K562 (cell line): ENCODE measurements around the gene RNASET2. TPM values are rescaled to one million over a fixed set of nuclear protein-coding genes. Genes with fewer than 3 reads are reported as not detected.

ENCODE experiments used
- ARID3A ChIP-seq: IDR thresholded peaks from 2 replicates; pipeline ENCODE4 v1.6.1; 2012; ENCODE audit warnings: low read depth, low read length, improper control_type of control experiment, borderline replicate concordance
- BRF1 ChIP-seq: IDR thresholded peaks from 3 replicates; pipeline ENCODE4 v1.6.1; 2011; ENCODE audit warnings: borderline replicate concordance, mild to moderate bottlenecking; ENCODE audit not compliant: insufficient read length; ENCODE audit errors: extremely low read depth
- CBX8 ChIP-seq: fragments of 200-600 bp; sonication (generic); IDR thresholded peaks from 2 replicates; pipeline ENCODE4 v1.6.1; 2012; ENCODE audit warnings: borderline replicate concordance, mixed run types, low read depth, mild to moderate bottlenecking, moderate library complexity, mixed read lengths, low read length, control low read depth, inconsistent platforms; ENCODE audit not compliant: poor library complexity, severe bottlenecking; ENCODE audit errors: extremely low read depth
- DDX20 ChIP-seq: fragments of 450-650 bp; IDR thresholded peaks from 2 replicates; pipeline ENCODE4 v1.6.1; 2016; ENCODE audit warnings: missing genetic modification characterization, low read depth, mild to moderate bottlenecking, missing compliant biosample characterization, moderate library complexity
- MAZ ChIP-seq, 2 experiments: fragments of 450-650 bp in 1 of 2; sonication (generic) in 1 of 2; formaldehyde crosslinking; IDR thresholded peaks in 1 of 2; conservative IDR thresholded peaks in 1 of 2; 2 replicates each; pipeline versions ENCODE4 v1.4.0 to v1.5.0; 2020; ENCODE audit warnings: mild to moderate bottlenecking in 1 of 2, missing genetic modification reagents in 1 of 2
- MEF2D ChIP-seq: conservative IDR thresholded peaks from 2 replicates; pipeline ENCODE4 v1.6.1; 2016; ENCODE audit warnings: low read depth, missing genetic modification characterization, missing compliant biosample characterization
- PHF8 ChIP-seq: fragments of 200-600 bp; sonication (generic); IDR thresholded peaks from 2 replicates; pipeline ENCODE4 v1.6.1; 2012; ENCODE audit warnings: mixed run types, mild to moderate bottlenecking, inconsistent platforms, low read length, moderate library complexity, borderline replicate concordance
- SIN3A ChIP-seq, 2 experiments: fragments of 150-350 bp in 1 of 2; IDR thresholded peaks; 2 replicates each; pipeline ENCODE4 v1.6.1; 2011 to 2016; ENCODE audit warnings: borderline replicate concordance in 2 of 2, low read depth in 2 of 2, low read length in 2 of 2, mild to moderate bottlenecking in 2 of 2, moderate library complexity in 2 of 2; ENCODE audit not compliant: control insufficient read depth in 1 of 2
- SMAD3 ChIP-seq: fragments of 450-650 bp; formaldehyde crosslinking; conservative IDR thresholded peaks from 2 replicates; pipeline ENCODE4 v1.4.0; 2020; ENCODE audit warnings: mild to moderate bottlenecking
- SMARCE1 ChIP-seq: fragments of 450-650 bp; IDR thresholded peaks from 2 replicates; pipeline ENCODE4 v1.7.1; 2016; ENCODE audit warnings: mild to moderate bottlenecking
- STAT6 ChIP-seq: sonication (generic); formaldehyde crosslinking; IDR thresholded peaks from 2 replicates; pipeline ENCODE4 v1.8.1; 2023; ENCODE audit warnings: mild to moderate bottlenecking, missing genetic modification reagents
- TEAD2 ChIP-seq: fragments of 450-650 bp; IDR thresholded peaks from 2 replicates; pipeline ENCODE4 v1.6.1; 2016; ENCODE audit warnings: missing genetic modification characterization, control low read depth, missing compliant biosample characterization
- TRIM25 ChIP-seq: fragments of 450-650 bp; IDR thresholded peaks from 2 replicates; pipeline ENCODE4 v1.7.0; 2016; ENCODE audit warnings: borderline replicate concordance
- ZNF75A ChIP-seq: fragments of 450-650 bp; formaldehyde crosslinking; IDR thresholded peaks from 2 replicates; pipeline ENCODE4 v1.4.0; 2020; ENCODE audit warnings: mild to moderate bottlenecking
- polyA plus RNA-seq, 8 experiments: library from polyadenylated mRNA; depleted of rRNA in 4 of 8; stranded (reverse) in 5 of 8; unstranded in 3 of 8; fragments of >200 nt; fragmentation: Nextera tagmentation in 2 of 8; fragmentation: Illumina TruSeq in 1 of 8; extraction: Ambion mirVana in 2 of 8; extraction: Trizol in 1 of 8; gene quantifications; 2 replicates each; pipeline versions ENCODE4 v1.2.1 to v1.2.3, GENCODE V29; 2011 to 2014; ENCODE audit warnings: inconsistent platforms in 1 of 8, missing spikeins in 1 of 8
- total RNA-seq, 7 experiments: library from RNA; depleted of rRNA in 6 of 7; stranded (reverse); fragments of >200 nt in 6 of 7; fragmentation: Illumina TruSeq in 2 of 7; extraction: Trizol in 2 of 7; gene quantifications; 2 replicates each; pipeline versions ENCODE4 v1.2.1 to v1.2.3, GENCODE V29; 2011 to 2021; ENCODE audit warnings: low replicate concordance in 1 of 7
- TF ChIP-seq, protein P1 (sequence below): fragments of 450-650 bp; conservative IDR thresholded peaks from 2 replicates; pipeline ENCODE4 v1.6.1; 2016; ENCODE audit warnings: missing genetic modification characterization, low read depth, mild to moderate bottlenecking, control low read depth, missing compliant biosample characterization
- TF ChIP-seq, protein P2 (sequence below): fragments of 450-650 bp; formaldehyde crosslinking; IDR thresholded peaks from 2 replicates; pipeline ENCODE4 v1.4.0; 2020; ENCODE audit warnings: mild to moderate bottlenecking, moderate library complexity

Gene RNASET2
- total and polyA plus RNA-seq, 9 of the 15 experiments (the other 6 are each of a cell fraction or from before 2014, with no cell fraction given), result 7.4 to 141 (median 91.3) TPM

DNA sequence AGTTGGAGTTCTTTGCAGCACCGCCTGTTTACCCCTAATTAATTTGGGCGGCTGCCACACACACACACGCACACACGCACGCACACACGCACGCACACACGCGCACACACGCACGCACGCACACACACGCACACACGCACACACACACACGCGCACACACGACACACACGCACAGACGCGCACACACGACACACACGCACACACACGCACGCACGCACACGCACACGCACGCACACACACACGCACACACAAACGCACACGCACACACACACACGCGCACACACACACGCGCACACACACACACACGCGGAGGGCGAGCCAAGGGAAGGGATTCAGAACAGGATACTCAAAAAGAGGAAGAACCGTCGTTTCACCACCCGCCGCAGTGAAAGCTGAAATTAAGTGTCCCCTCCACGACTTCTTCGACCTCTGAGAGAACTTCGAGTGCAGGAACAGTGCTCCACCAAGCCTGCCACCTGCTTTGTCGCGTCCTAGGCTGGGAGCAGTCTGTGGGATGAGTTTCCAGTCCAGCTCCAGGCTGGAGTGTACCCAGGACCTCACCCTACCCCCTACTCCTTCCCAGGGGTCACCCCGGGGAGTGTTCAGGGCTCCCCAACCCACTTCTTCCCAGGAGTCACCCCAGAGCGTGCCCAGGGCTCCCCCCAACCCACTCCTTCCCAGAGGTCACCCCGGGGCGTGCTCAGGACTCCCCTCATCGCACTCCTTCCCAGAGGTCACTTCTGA is 1.1 kb downstream of the RNASET2 start (continued):
- TF ChIP-seq ARID3A, result no peak
- TF ChIP-seq, protein P1, sequence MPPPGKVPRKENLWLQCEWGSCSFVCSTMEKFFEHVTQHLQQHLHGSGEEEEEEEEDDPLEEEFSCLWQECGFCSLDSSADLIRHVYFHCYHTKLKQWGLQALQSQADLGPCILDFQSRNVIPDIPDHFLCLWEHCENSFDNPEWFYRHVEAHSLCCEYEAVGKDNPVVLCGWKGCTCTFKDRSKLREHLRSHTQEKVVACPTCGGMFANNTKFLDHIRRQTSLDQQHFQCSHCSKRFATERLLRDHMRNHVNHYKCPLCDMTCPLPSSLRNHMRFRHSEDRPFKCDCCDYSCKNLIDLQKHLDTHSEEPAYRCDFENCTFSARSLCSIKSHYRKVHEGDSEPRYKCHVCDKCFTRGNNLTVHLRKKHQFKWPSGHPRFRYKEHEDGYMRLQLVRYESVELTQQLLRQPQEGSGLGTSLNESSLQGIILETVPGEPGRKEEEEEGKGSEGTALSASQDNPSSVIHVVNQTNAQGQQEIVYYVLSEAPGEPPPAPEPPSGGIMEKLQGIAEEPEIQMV (tag), result no peak
- TF ChIP-seq SMAD3 (CRISPR knock-in tag), result no peak
- TF ChIP-seq STAT6, result no peak
- no peak for TF ChIP-seq TEAD2 (tag)
- TF ChIP-seq DDX20, result no peak
- TF ChIP-seq ZNF75A (CRISPR knock-in tag), result no peak
- 0 out of 4 replicates have a peak, but pooled peaks of 1 of the 2 experiments have one; percentile 10 for TF ChIP-seq MAZ (CRISPR knock-in tag; conservative IDR thresholded peaks at IDR 0.05 in 1 of 2, IDR thresholded peaks at IDR 0.05 in 1 of 2)
- TF ChIP-seq BRF1, result no peak
- TF ChIP-seq SIN3A (IDR thresholded peaks at IDR 0.05; ENCODE audit: borderline replicate concordance in 2 of 2, control insufficient read depth in 1 of 2, low read depth in 2 of 2, low read length in 2 of 2), result no peak
- TF ChIP-seq MEF2D (tag), result peak; percentile 88
- no peak for TF ChIP-seq PHF8
- TF ChIP-seq TRIM25, result no peak
- peak; percentile 28; the same call in 1 of the 2 replicates for TF ChIP-seq SMARCE1
- no peak for TF ChIP-seq CBX8
- TF ChIP-seq, protein P2, sequence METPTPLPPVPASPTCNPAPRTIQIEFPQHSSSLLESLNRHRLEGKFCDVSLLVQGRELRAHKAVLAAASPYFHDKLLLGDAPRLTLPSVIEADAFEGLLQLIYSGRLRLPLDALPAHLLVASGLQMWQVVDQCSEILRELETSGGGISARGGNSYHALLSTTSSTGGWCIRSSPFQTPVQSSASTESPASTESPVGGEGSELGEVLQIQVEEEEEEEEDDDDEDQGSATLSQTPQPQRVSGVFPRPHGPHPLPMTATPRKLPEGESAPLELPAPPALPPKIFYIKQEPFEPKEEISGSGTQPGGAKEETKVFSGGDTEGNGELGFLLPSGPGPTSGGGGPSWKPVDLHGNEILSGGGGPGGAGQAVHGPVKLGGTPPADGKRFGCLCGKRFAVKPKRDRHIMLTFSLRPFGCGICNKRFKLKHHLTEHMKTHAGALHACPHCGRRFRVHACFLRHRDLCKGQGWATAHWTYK (CRISPR knock-in tag), result no peak
